H9 (cell line): ENCODE results near the gene DPAGT1. TPM values are rescaled to one million over a fixed set of nuclear protein-coding genes. Genes with fewer than 3 reads are reported as not detected.

Experiments
- DNase-seq: peaks from one replicate; pipeline ENCODE4 v3.0.0-alpha.2; 2017
- H2AFZ ChIP-seq: one replicate; pipeline ENCODE4 v1.6.1; 2013; ENCODE audit warnings: mild to moderate bottlenecking, low read length, control low read depth, moderate library complexity
- H2AK5ac ChIP-seq: 2 replicates; pipeline ENCODE4 v1.6.1; 2013; ENCODE audit warnings: low read length, control low read depth, mixed read lengths; ENCODE audit not compliant: insufficient read length
- H2BK120ac ChIP-seq: one replicate; pipeline ENCODE4 v1.6.1; 2013; ENCODE audit warnings: low read depth, mild to moderate bottlenecking, low read length, control low read depth, inconsistent platforms; ENCODE audit not compliant: poor library complexity, severe bottlenecking
- H2BK12ac ChIP-seq: 2 replicates; pipeline ENCODE4 v1.6.1; 2013; ENCODE audit warnings: low read length, control low read depth, mixed read lengths, low read depth; ENCODE audit not compliant: insufficient read length
- H2BK15ac ChIP-seq: 2 replicates; pipeline ENCODE4 v1.6.1; 2013; ENCODE audit warnings: low read depth, low read length, control low read depth
- H2BK20ac ChIP-seq: one replicate; pipeline ENCODE4 v1.6.1; 2013; ENCODE audit warnings: low read depth, mild to moderate bottlenecking, low read length, control low read depth, inconsistent platforms; ENCODE audit not compliant: poor library complexity, severe bottlenecking
- H2BK5ac ChIP-seq: 2 replicates; pipeline ENCODE4 v1.6.1; 2013; ENCODE audit warnings: low read length, control low read depth, mixed read lengths; ENCODE audit not compliant: insufficient read length
- H3K14ac ChIP-seq: 2 replicates; pipeline ENCODE4 v1.6.1; 2013; ENCODE audit warnings: low read length, control low read depth; ENCODE audit not compliant: insufficient read depth
- H3K18ac ChIP-seq: 2 replicates; pipeline ENCODE4 v1.6.1; 2013; ENCODE audit warnings: low read depth, mild to moderate bottlenecking, mixed read lengths, low read length, control low read depth; ENCODE audit not compliant: insufficient read length
- H3K23ac ChIP-seq: 2 replicates; pipeline ENCODE4 v1.6.1; 2013; ENCODE audit warnings: low read length, control low read depth, mixed read lengths, low read depth; ENCODE audit not compliant: insufficient read length
- H3K23me2 ChIP-seq: 2 replicates; pipeline ENCODE4 v1.6.1; 2013; ENCODE audit warnings: low read depth, mild to moderate bottlenecking, mixed read lengths, low read length, control low read depth; ENCODE audit not compliant: insufficient read length, poor library complexity, severe bottlenecking
- H3K27ac ChIP-seq: 2 replicates; pipeline ENCODE4 v1.5.1; 2013; ENCODE audit warnings: low read length, control low read depth, mixed read lengths, low read depth; ENCODE audit not compliant: insufficient read length
- H3K27me3 ChIP-seq: 2 replicates; pipeline ENCODE4 v1.6.1; 2013; ENCODE audit warnings: low read length, control low read depth, inconsistent platforms; ENCODE audit not compliant: insufficient read depth
- H3K4ac ChIP-seq: 2 replicates; pipeline ENCODE4 v1.6.1; 2013; ENCODE audit warnings: low read depth, mild to moderate bottlenecking, control low read depth, inconsistent platforms, low read length, moderate library complexity
- H3K4me1 ChIP-seq: 2 replicates; pipeline ENCODE4 v1.6.1; 2013; ENCODE audit warnings: low read length, control low read depth, inconsistent platforms; ENCODE audit not compliant: insufficient read depth
- H3K4me2 ChIP-seq: 2 replicates; pipeline ENCODE4 v1.6.1; 2013; ENCODE audit warnings: low read length, control low read depth, mixed read lengths; ENCODE audit not compliant: insufficient read length, insufficient read depth
- H3K56ac ChIP-seq: 2 replicates; pipeline ENCODE4 v1.6.1; 2013; ENCODE audit warnings: low read depth, mild to moderate bottlenecking, mixed read lengths, low read length, control low read depth; ENCODE audit not compliant: insufficient read length
- H3K79me1 ChIP-seq: 2 replicates; pipeline ENCODE4 v1.6.1; 2013; ENCODE audit warnings: low read depth, mild to moderate bottlenecking, moderate library complexity, low read length, control low read depth, inconsistent platforms; ENCODE audit not compliant: insufficient read depth, poor library complexity, severe bottlenecking
- H3K79me2 ChIP-seq: 2 replicates; pipeline ENCODE4 v1.6.1; 2013; ENCODE audit warnings: low read length, control low read depth, inconsistent platforms; ENCODE audit not compliant: insufficient read depth
- H3K9ac ChIP-seq: 2 replicates; pipeline ENCODE4 v1.6.1; 2013; ENCODE audit warnings: low read length, control low read depth, mixed read lengths; ENCODE audit not compliant: insufficient read length; ENCODE audit errors: extremely low read depth
- H3K9me3 ChIP-seq: one replicate; pipeline ENCODE4 v1.6.1; 2013; ENCODE audit warnings: low read depth, low read length, inconsistent platforms; ENCODE audit not compliant: control insufficient read depth
- H3T11ph ChIP-seq: one replicate; pipeline ENCODE4 v1.6.1; 2013; ENCODE audit warnings: mild to moderate bottlenecking, low read length, control low read depth, inconsistent platforms
- H4K20me1 ChIP-seq: one replicate; pipeline ENCODE4 v1.6.1; 2013; ENCODE audit not compliant: control insufficient read depth, insufficient read length, insufficient read depth
- H4K5ac ChIP-seq: 2 replicates; pipeline ENCODE4 v1.6.1; 2013; ENCODE audit warnings: low read depth, mild to moderate bottlenecking, mixed read lengths, low read length, control low read depth; ENCODE audit not compliant: insufficient read length
- H4K8ac ChIP-seq: replicated peaks from 2 replicates; pipeline ENCODE4 v1.6.1; 2013; ENCODE audit warnings: low read length, control low read depth, mixed read lengths, low read depth; ENCODE audit not compliant: insufficient read length
- H4K91ac ChIP-seq: 2 replicates; pipeline ENCODE4 v1.6.1; 2013; ENCODE audit warnings: low read depth, mild to moderate bottlenecking, moderate library complexity, mixed read lengths, low read length, control low read depth; ENCODE audit not compliant: insufficient read length
- H3K27ac Mint-ChIP-seq, 3 experiments: 2 replicates in 2 of 3; 3 replicates in 1 of 3; pipeline ENCODE4 v1.8.0; 2020 to 2021; ENCODE audit warnings: mixed read lengths in 3 of 3, mild to moderate bottlenecking in 1 of 3, moderate library complexity in 1 of 3
- H3K27me3 Mint-ChIP-seq: 2 replicates; pipeline ENCODE4 v1.8.0; 2021; ENCODE audit warnings: low read depth, mild to moderate bottlenecking, moderate library complexity, mixed read lengths
- H3K36me3 Mint-ChIP-seq, 3 experiments: 2 replicates in 2 of 3; 3 replicates in 1 of 3; pipeline ENCODE4 v1.8.0; 2020 to 2021; ENCODE audit warnings: low read depth in 3 of 3, mixed read lengths in 3 of 3; ENCODE audit not compliant: insufficient read depth in 1 of 3
- H3K4me1 Mint-ChIP-seq, 2 experiments: 2 replicates each; pipeline ENCODE4 v1.8.0; 2020; ENCODE audit warnings: mixed read lengths in 2 of 2
- H3K4me3 Mint-ChIP-seq, 2 experiments: 2 replicates in 1 of 2; 3 replicates in 1 of 2; pipeline ENCODE4 v1.8.0; 2020 to 2021; ENCODE audit warnings: mild to moderate bottlenecking in 2 of 2, mixed read lengths in 2 of 2, moderate library complexity in 1 of 2
- H3K9me3 Mint-ChIP-seq, 2 experiments: 2 replicates in 1 of 2; 3 replicates in 1 of 2; pipeline ENCODE4 v1.8.0; 2020; ENCODE audit warnings: mild to moderate bottlenecking in 2 of 2, mixed read lengths in 2 of 2, moderate library complexity in 1 of 2
- CTCF ChIP-seq: fragments of 200-600 bp; sonication (generic); conservative IDR thresholded peaks from 3 replicates; pipeline ENCODE4 v1.8.0; 2021; ENCODE audit warnings: antibody characterized with exemption, mild to moderate bottlenecking
- WGBS: extraction: QIAGEN DNeasy Blood & Tissue Kit; methylation state at CpG from one replicate; pipeline ENCODE4 v1.1.7; 2013; ENCODE audit warnings: missing lambda C conversion rate, low lambda C conversion rate, mixed read lengths; ENCODE audit not compliant: insufficient read length; ENCODE audit errors: extremely low coverage; 5-methylcytosine and 5-hydroxymethylcytosine counted together
- total RNA-seq: library from RNA; stranded (reverse); gene quantifications from 2 replicates; pipeline ENCODE4 v1.2.1, GENCODE V29; 2021

DPAGT1 gene
- total RNA-seq, 1 experiment from 2014 or later: 43.6 TPM

GRCh38 chr11:119121008-119121810 lies 19.6 kb upstream of the DPAGT1 start, which contains the start of gene HINFP:
Gene HINFP (plus strand): TSS chr11:119121580. CDS start chr11:119126945, 5,365 bp downstream.
- Histone ChIP-seq H3K27me3 (no peaks in the 10 kb centered on the region), H2BK12ac (no peak within 1 kb of the TSS), H4K5ac (no peak within 1 kb of the TSS), H3K56ac (no peak within 1 kb of the TSS), H3K9me3 (no peaks in the 10 kb centered on the region), H3K27ac (no peak within 1 kb of the TSS), H3K9ac (peak within 1 kb of the TSS; percentile 71), H3K23me2 (peaks cover 9% of the 10 kb centered on the region), H3K14ac (no peak within 1 kb of the TSS; the same call in 1 of the 2 replicates), H2BK5ac (no peak within 1 kb of the TSS), H2BK120ac (no peak within 1 kb of the TSS), H3K4ac (no peak within 1 kb of the TSS), H4K8ac (no peak within 1 kb of the TSS), H3K79me1 (peaks cover 6% of the 10 kb centered on the region), H3K79me2 (peaks cover 8% of the 10 kb centered on the region), H2AFZ (no peak within 1 kb of the TSS), H4K20me1 (no peaks in the 10 kb centered on the region), H3K4me1 (peaks cover 4% of the 10 kb centered on the region; the same call in 1 of the 2 replicates), H3K18ac (no peak within 1 kb of the TSS), H2AK5ac (no peak within 1 kb of the TSS), H3K23ac (no peak within 1 kb of the TSS), H3K4me2 (peak within 1 kb of the TSS; percentile 74), H3T11ph (no peak within 1 kb of the TSS), H2BK20ac (no peak within 1 kb of the TSS), H4K91ac (no peak within 1 kb of the TSS), H2BK15ac (no peak within 1 kb of the TSS)
- Mint-ChIP-seq H3K27me3 (no peaks in the 10 kb centered on the region; the same call in 1 of the 2 replicates), H3K9me3 (no peaks in the 10 kb centered on the region; a peak in 1 of 5 replicates), H3K4me3 (peak within 1 kb of the TSS; percentile 93 to 94), H3K4me1 (peaks cover 18 to 20% of the 10 kb centered on the region in 2 experiments), H3K27ac (peak within 1 kb of the TSS; percentile 44 to 95 (median 52); a peak in 6 of 7 replicates), H3K36me3 (peaks cover 0 to 18% (median 17%) of the 10 kb centered on the region in 3 experiments; a peak in 6 of 7 replicates)
- peak; percentile 100 for DNase-seq
- TF ChIP-seq CTCF: no peak
- WGBS: no CpG with 5 or more reads among the region's 54 CpGs
